T-helper 2 cell treated with Interferon-gamma antibody and Interleukin-4, amounts not matched to agents 100 ng/mL and 5 ng/mL, for 36 hours (primary cell): Measurements from ENCODE around the gene GOLGA8S. TPM values are rescaled to one million over a fixed set of nuclear protein-coding genes. Genes with fewer than 3 reads are reported as not detected.
"Not testable (repeated sequence)": the region's sequence is repeated elsewhere in the genome, so short reads cannot be mapped to it uniquely, and the experiment has no call there.

ENCODE experiments used
- intact Hi-C: fragments of 100-400 bp; cut with micrococcal nuclease; formaldehyde crosslinking; loops from one replicate; pipeline ENCODE4 v1.15.1; 2023
- total RNA-seq: library from RNA; stranded (reverse); gene quantifications from 2 replicates; pipeline ENCODE4 v1.2.3, GENCODE V29; 2022

The GOLGA8S gene
- total RNA-seq, 1 donor from 2014 or later = 0.80 TPM

- intact Hi-C loops = no loop called here
Measured at GRCh38 chr15:23397779-23398178, 43.2 kb downstream of the GOLGA8S start.

GRCh38 chr15:23398357-23398756 is 43.8 kb downstream of the GOLGA8S start:
- intact Hi-C loops = not testable (repeated sequence)

GRCh38 chr15:23399207-23399606 is 44.7 kb downstream of the GOLGA8S start:
- intact Hi-C loops = not testable (repeated sequence)

GRCh38 chr15:23401627-23402026 is 47.1 kb downstream of the GOLGA8S start:
- intact Hi-C loops = no loop called here

- intact Hi-C loops = no loop called here
Measured at GRCh38 chr15:23402140-23402539, 47.6 kb downstream of the GOLGA8S start.

- intact Hi-C loops = no loop called here
Measured at GRCh38 chr15:23402544-23402943, 48.0 kb downstream of the GOLGA8S start.

- intact Hi-C loops = no loop called here
Measured at GRCh38 chr15:23403550-23403949, 49.0 kb downstream of the GOLGA8S start.

GRCh38 chr15:23411841-23412240 is 57.3 kb downstream of the GOLGA8S start:
- intact Hi-C loops = no loop called here

- intact Hi-C loops = not testable (repeated sequence)
Measured at GRCh38 chr15:23412881-23413600, 58.5 kb downstream of the GOLGA8S start.

Other genes with a start within 250 kb of the GOLGA8S start
- gene GOLGA6L1, start 217.9 kb upstream of the GOLGA8S start, total RNA-seq = not detected in 2 replicates
- gene GOLGA6L26, start 20.6 kb upstream of the GOLGA8S start, total RNA-seq = not detected in 2 replicates
- gene GOLGA6L2, start 92.5 kb downstream of the GOLGA8S start, total RNA-seq = not detected in 2 replicates
- 1.7 and 1.9 TPM in 2 replicates for gene MKRN3, start 210.9 kb downstream of the GOLGA8S start, total RNA-seq